SU-DHL-6 (cell line): ENCODE data around the gene DAAM1.
A peak's percentile ranks its signal among the peaks of the same experiment; 100 is the strongest.

Experiments
- H2AFZ ChIP-seq: fragments of 200-600 bp; sonication (generic); 2 replicates; pipeline ENCODE4 v1.6.1; 2014; ENCODE audit warnings: low read depth, mild to moderate bottlenecking, moderate library complexity, mixed read lengths, antibody characterized with exemption, low read length; ENCODE audit not compliant: severe bottlenecking
- H3F3A ChIP-seq: fragments of 200-600 bp; shearing (Covaris generic); 2 replicates; pipeline ENCODE4 v1.6.0; 2016; ENCODE audit warnings: antibody characterized with exemption, mild to moderate bottlenecking; ENCODE audit not compliant: insufficient read depth
- H3K27ac ChIP-seq: fragments of 200-600 bp; sonication (generic); 2 replicates; pipeline ENCODE4 v1.5.1; 2016; ENCODE audit warnings: low read depth, mild to moderate bottlenecking, low read length, moderate library complexity, mixed read lengths
- H3K27me3 ChIP-seq: fragments of 200-600 bp; sonication (generic), shearing (Covaris generic); 2 replicates; pipeline ENCODE4 v1.6.0; 2014; ENCODE audit warnings: mild to moderate bottlenecking, low read length
- H3K36me3 ChIP-seq: fragments of 200-600 bp; sonication (generic); 2 replicates; pipeline ENCODE4 v1.6.1; 2014; ENCODE audit warnings: mild to moderate bottlenecking, low read length, mixed read lengths
- H3K4me2 ChIP-seq: fragments of 300-600, 200-600 bp; shearing (Covaris generic), sonication (generic); 2 replicates; pipeline ENCODE4 v1.6.0; 2014; ENCODE audit warnings: low read length, low read depth, mild to moderate bottlenecking; ENCODE audit not compliant: poor library complexity, severe bottlenecking
- H3K4me3 ChIP-seq: fragments of 200-600 bp; sonication (generic); 2 replicates; pipeline ENCODE4 v1.5.1; 2014; ENCODE audit warnings: antibody characterized with exemption, low read length, mild to moderate bottlenecking, mixed read lengths; ENCODE audit not compliant: insufficient read depth, poor library complexity, severe bottlenecking
- H3K79me2 ChIP-seq: fragments of 200-600 bp; sonication (generic); 2 replicates; pipeline ENCODE4 v1.6.1; 2014; ENCODE audit warnings: mild to moderate bottlenecking, low read length, moderate library complexity; ENCODE audit not compliant: insufficient read depth
- H3K9ac ChIP-seq: fragments of 200-600 bp; sonication (generic); 2 replicates; pipeline ENCODE4 v1.7.0; 2014; ENCODE audit warnings: mild to moderate bottlenecking, low read length
- H3K9me2 ChIP-seq: fragments of 200-600 bp; sonication (generic); replicated peaks from 2 replicates; pipeline ENCODE4 v1.6.1; 2014; ENCODE audit warnings: low read length; ENCODE audit not compliant: insufficient read depth
- H3K9me3 ChIP-seq: fragments of 200-600 bp; sonication (generic); 2 replicates; pipeline ENCODE4 v1.6.1; 2014; ENCODE audit warnings: low read length, mixed read lengths; ENCODE audit not compliant: insufficient read depth
- H4K20me1 ChIP-seq: fragments of 200-600 bp; sonication (generic); 2 replicates; pipeline ENCODE4 v1.6.1; 2014; ENCODE audit warnings: low read depth, mild to moderate bottlenecking, antibody characterized with exemption, low read length, moderate library complexity, mixed read lengths
- CTCF ChIP-seq: fragments of 200-600 bp; sonication (generic); IDR thresholded peaks from one replicate; pipeline ENCODE4 v1.5.1; 2017; ENCODE audit warnings: antibody characterized with exemption, mild to moderate bottlenecking, low read length, moderate library complexity; ENCODE audit not compliant: insufficient read depth, poor library complexity, severe bottlenecking
- EZH2phosphoT487 ChIP-seq: fragments of 200-600 bp; sonication (generic), shearing (Covaris generic); conservative IDR thresholded peaks from 2 replicates; pipeline ENCODE4 v1.6.1; 2018; ENCODE audit warnings: mild to moderate bottlenecking, antibody characterized with exemption, low read length, moderate library complexity, mixed read lengths

Gene DAAM1

GRCh38 chr14:59358784-59359183, 170.3 kb downstream of the DAAM1 start:
- peaks cover 24% of the 10 kb centered on the region for H3K79me2 ChIP-seq
- H3F3A ChIP-seq = peaks cover 78% of the 10 kb centered on the region
- no peaks in the 10 kb centered on the region for H3K9me3 ChIP-seq
- peaks cover 7% of the 10 kb centered on the region for H3K36me3 ChIP-seq
- H3K27ac ChIP-seq = peak overlapping the region; percentile 97
- H3K4me2 ChIP-seq = peak overlapping the region; percentile 98
- H2AFZ ChIP-seq = no peak overlapping the region
- no peaks in the 10 kb centered on the region for H4K20me1 ChIP-seq
- no peaks in the 10 kb centered on the region for H3K27me3 ChIP-seq
- no peaks in the 10 kb centered on the region for H3K9me2 ChIP-seq
- H3K4me3 ChIP-seq = peak overlapping the region; percentile 54
- TF ChIP-seq EZH2phosphoT487 (no peak), CTCF (no peak)
- H3K9ac ChIP-seq = peak overlapping the region; percentile 77

- peak overlapping the region; percentile 77 for H3K9ac ChIP-seq
- no peaks in the 10 kb centered on the region for H3K27me3 ChIP-seq
- H3K4me2 ChIP-seq = peak overlapping the region; percentile 98
These were observed 171.1 kb downstream of the DAAM1 start for GRCh38 chr14:59359431-59360124.

DNA sequence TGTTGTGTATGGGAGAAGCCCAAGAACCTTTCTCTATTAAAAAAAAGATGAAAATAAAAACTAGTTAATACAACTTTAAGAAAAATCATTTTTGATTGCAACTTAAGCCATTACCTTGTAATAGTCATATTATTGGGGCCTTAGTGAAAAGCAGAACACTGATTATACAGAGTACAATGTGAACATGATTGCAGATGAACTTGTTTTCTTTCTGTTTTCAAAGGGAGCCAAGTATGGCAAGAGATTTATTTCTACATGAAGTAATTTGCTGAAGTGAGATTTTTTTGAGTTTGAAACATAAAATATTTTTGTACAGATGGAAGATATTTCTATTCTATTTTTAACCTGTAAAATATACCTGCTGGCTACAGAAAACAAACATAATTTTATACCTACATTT, 171.8 kb downstream of the DAAM1 start:
- peak overlapping the region; percentile 97 for H3K27ac ChIP-seq
- H3K79me2 ChIP-seq = peaks cover 24% of the 10 kb centered on the region
- peak overlapping the region; percentile 77 for H3K9ac ChIP-seq
- peak overlapping the region; percentile 98 for H3K4me2 ChIP-seq
- no peaks in the 10 kb centered on the region for H3K9me2 ChIP-seq
- peak overlapping the region; percentile 54 for H3K4me3 ChIP-seq
- no peak overlapping the region for H2AFZ ChIP-seq
- no peaks in the 10 kb centered on the region for H3K9me3 ChIP-seq
- H3K27me3 ChIP-seq = no peaks in the 10 kb centered on the region
- peaks cover 22% of the 10 kb centered on the region for H3K36me3 ChIP-seq
- H4K20me1 ChIP-seq = no peaks in the 10 kb centered on the region
- TF ChIP-seq EZH2phosphoT487 = no peak
- TF ChIP-seq CTCF = no peak
- H3F3A ChIP-seq = peaks cover 68% of the 10 kb centered on the region

More at GRCh38 chr14:59359431-59360124, 171.1 kb downstream of the DAAM1 start:
- H4K20me1 ChIP-seq = no peaks in the 10 kb centered on the region
- peaks cover 75% of the 10 kb centered on the region for H3F3A ChIP-seq
- peaks cover 24% of the 10 kb centered on the region for H3K79me2 ChIP-seq
- peaks cover 15% of the 10 kb centered on the region for H3K36me3 ChIP-seq
- peak overlapping the region; percentile 97 for H3K27ac ChIP-seq
- H3K9me2 ChIP-seq = no peaks in the 10 kb centered on the region
- no peak for TF ChIP-seq EZH2phosphoT487
- no peak for TF ChIP-seq CTCF
- H3K4me3 ChIP-seq = peak overlapping the region; percentile 54
- no peak overlapping the region for H2AFZ ChIP-seq
- no peaks in the 10 kb centered on the region for H3K9me3 ChIP-seq
